DND-41 (cell line): ENCODE results near the gene JAZF1.

Experiments
- CTCF ChIP-seq: IDR thresholded peaks from 2 replicates; pipeline ENCODE4 v1.5.1; 2012; ENCODE audit warnings: borderline replicate concordance, low read length, moderate library complexity, mild to moderate bottlenecking; ENCODE audit not compliant: poor library complexity, severe bottlenecking; ENCODE audit errors: extremely low read depth
- EZH2 ChIP-seq: IDR thresholded peaks from 3 replicates; pipeline ENCODE4 v1.6.1; 2012; ENCODE audit warnings: borderline replicate concordance, low read depth, mild to moderate bottlenecking, moderate library complexity, low read length, inconsistent platforms; ENCODE audit not compliant: severe bottlenecking

DNA sequence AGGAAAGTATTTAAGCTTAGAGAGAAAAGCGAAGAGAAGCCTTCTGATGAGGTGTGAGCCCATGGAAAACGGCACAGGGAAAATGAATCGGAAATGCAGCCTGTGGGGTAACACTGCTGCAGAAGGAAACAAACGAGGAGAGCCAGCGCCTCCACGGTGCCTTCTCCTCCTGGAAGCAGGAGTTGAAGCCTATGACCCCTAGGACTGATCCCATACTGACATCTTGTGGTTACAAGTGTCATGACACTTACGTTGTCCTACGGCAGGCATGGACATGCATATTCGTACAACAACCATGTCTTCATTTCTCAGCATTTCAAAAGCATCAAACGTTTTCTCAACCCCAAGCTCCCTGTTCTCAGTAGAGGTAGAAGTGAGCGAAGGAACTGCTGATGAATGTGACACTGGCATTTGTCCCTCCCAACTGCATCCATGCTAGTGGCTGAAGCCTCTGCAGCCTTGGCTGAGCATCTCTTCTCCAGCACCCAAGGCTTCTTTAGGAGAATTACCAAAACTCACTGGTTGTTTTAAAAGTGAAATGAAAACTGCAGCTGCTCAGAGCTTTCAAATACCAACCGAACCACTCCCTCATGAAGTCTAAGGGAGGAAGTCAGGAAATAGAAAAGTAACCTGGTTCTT, 160.2 kb downstream of the JAZF1 start:
- peak; percentile 94 for TF ChIP-seq CTCF
- no peak for TF ChIP-seq EZH2
